SK-N-SH (cell line): ENCODE data around the gene SIK1. TPM values are rescaled to one million over a fixed set of nuclear protein-coding genes. Genes with fewer than 3 reads are reported as not detected.

ENCODE experiments used
- CTCF ChIA-PET: fragments of 300-600, 350-600 bp; formaldehyde crosslinking; extraction: SDS; loops from one replicate; lab custom pipeline; 2021; lab: Yijun Ruan, JAX
- POLR2A ChIA-PET: fragments of 350-600 bp; sonication (Branson Sonifier 250); formaldehyde crosslinking; extraction: SDS; loops from one replicate; lab custom pipeline; 2020; ENCODE audit warnings: antibody characterized with exemption, inconsistent platforms; lab: Yijun Ruan, JAX
- DNase-seq: peaks from one replicate; pipeline ENCODE4 v3.0.0; 2012
- H2AFZ ChIP-seq: fragments of 200-600 bp; sonication (generic); 2 replicates; pipeline ENCODE4 v1.8.1; 2016; ENCODE audit warnings: antibody characterized with exemption, mild to moderate bottlenecking, low read depth
- H3F3A ChIP-seq: fragments of 200-600 bp; sonication (generic); replicated peaks from 2 replicates; pipeline ENCODE3; 2016; ENCODE audit warnings: antibody characterized with exemption, mild to moderate bottlenecking; ENCODE audit not compliant: insufficient read depth
- H3K27ac ChIP-seq, 2 experiments: fragments of 200-500 bp in 1 of 2; fragments of 200-600 bp in 1 of 2; sonication (Bioruptor generic) in 1 of 2; sonication (generic), shearing (Covaris generic) in 1 of 2; 2 replicates each; pipeline versions ENCODE4 v1.5.1 to v1.6.1; 2014 to 2016; ENCODE audit warnings: low read depth in 2 of 2, inconsistent platforms in 1 of 2, low read length in 1 of 2, mild to moderate bottlenecking in 1 of 2, mixed read lengths in 1 of 2
- H3K27me3 ChIP-seq: fragments of 200-600 bp; sonication (generic), shearing (Covaris generic); 2 replicates; pipeline ENCODE4 v1.6.1; 2016; ENCODE audit warnings: mixed run types; ENCODE audit not compliant: insufficient read depth
- H3K36me3 ChIP-seq, 2 experiments: fragments of 200-500 bp in 1 of 2; fragments of 200-600 bp in 1 of 2; sonication (Bioruptor generic) in 1 of 2; sonication (generic) in 1 of 2; replicated peaks in 1 of 2; 2 replicates each; pipeline versions ENCODE3 to v1.5.1; 2014 to 2016; ENCODE audit warnings: low read length in 1 of 2, mild to moderate bottlenecking in 1 of 2; ENCODE audit not compliant: insufficient read depth in 2 of 2, control insufficient read depth in 1 of 2
- H3K4me1 ChIP-seq, 2 experiments: fragments of 200-500 bp in 1 of 2; fragments of 200-600 bp in 1 of 2; sonication (Bioruptor generic) in 1 of 2; sonication (generic), shearing (Covaris generic) in 1 of 2; 2 replicates each; pipeline versions ENCODE4 v1.5.1 to v1.6.1; 2014 to 2016; ENCODE audit warnings: low read depth in 1 of 2, low read length in 1 of 2, mixed run types in 1 of 2; ENCODE audit not compliant: insufficient read depth in 2 of 2, control insufficient read depth in 1 of 2
- H3K4me2 ChIP-seq: fragments of 200-600 bp; sonication (generic), shearing (Covaris generic); 2 replicates; pipeline ENCODE4 v1.6.1; 2017; ENCODE audit warnings: mixed run types
- H3K4me3 ChIP-seq, 2 experiments: fragments of 200-500 bp in 1 of 2; fragments of 200-600 bp in 1 of 2; sonication (Bioruptor generic) in 1 of 2; sonication (generic), shearing (Covaris generic) in 1 of 2; 2 replicates each; pipeline versions ENCODE4 v1.5.1 to v1.8.1; 2014 to 2016; ENCODE audit warnings: low read depth in 2 of 2, inconsistent platforms in 1 of 2, low read length in 1 of 2, mild to moderate bottlenecking in 1 of 2, mixed read lengths in 1 of 2, moderate library complexity in 1 of 2
- H3K79me2 ChIP-seq: fragments of 200-600 bp; sonication (generic); 2 replicates; pipeline ENCODE4 v1.8.1; 2017; ENCODE audit warnings: mild to moderate bottlenecking; ENCODE audit not compliant: insufficient read depth
- H3K9ac ChIP-seq: fragments of 200-600 bp; sonication (generic); 2 replicates; pipeline ENCODE4 v1.6.1; 2017; ENCODE audit warnings: mixed run types
- H3K9me2 ChIP-seq: fragments of 200-600 bp; sonication (generic); 2 replicates; pipeline ENCODE4 v1.6.1; 2017; ENCODE audit warnings: mixed run types
- H3K9me3 ChIP-seq: fragments of 200-600 bp; sonication (generic); 2 replicates; pipeline ENCODE4 v1.6.1; 2017; ENCODE audit warnings: mixed run types, mild to moderate bottlenecking, moderate library complexity
- H4K20me1 ChIP-seq: fragments of 200-600 bp; sonication (generic); 2 replicates; pipeline ENCODE4 v1.6.1; 2017; ENCODE audit warnings: mild to moderate bottlenecking, mixed run types; ENCODE audit not compliant: insufficient read depth
- ELF1 ChIP-seq: IDR thresholded peaks from 2 replicates; pipeline ENCODE4 v1.4.0; 2012
- EZH2phosphoT487 ChIP-seq: fragments of 200-600 bp; sonication (generic); IDR thresholded peaks from 2 replicates; pipeline ENCODE4 v1.6.1; 2017; ENCODE audit warnings: low read depth, mixed run types, mild to moderate bottlenecking, antibody characterized with exemption, moderate library complexity, borderline replicate concordance
- MAX ChIP-seq: IDR thresholded peaks from 2 replicates; pipeline ENCODE4 v1.4.0; 2012; ENCODE audit warnings: low read depth
- MEF2A ChIP-seq: IDR thresholded peaks from 2 replicates; pipeline ENCODE4 v1.4.0; 2012; ENCODE audit warnings: low read depth, borderline replicate concordance
- MXI1 ChIP-seq: IDR thresholded peaks from 2 replicates; pipeline ENCODE4 v1.6.1; 2012; ENCODE audit warnings: mild to moderate bottlenecking, low read depth, low read length, improper control_type of control experiment
- NFIC ChIP-seq: IDR thresholded peaks from 2 replicates; pipeline ENCODE4 v1.4.0; 2012; ENCODE audit warnings: borderline replicate concordance
- NRF1 ChIP-seq: IDR thresholded peaks from 2 replicates; pipeline ENCODE4 v1.6.1; 2012; ENCODE audit warnings: low read depth, mild to moderate bottlenecking, low read length
- POLR2AphosphoS5 ChIP-seq: IDR thresholded peaks from 2 replicates; pipeline ENCODE4 v1.6.1; 2012; ENCODE audit warnings: low read depth, low read length
- SMC3 ChIP-seq: IDR thresholded peaks from 2 replicates; pipeline ENCODE4 v1.6.1; 2012; ENCODE audit warnings: low read depth, low read length, improper control_type of control experiment
- TCF12 ChIP-seq: IDR thresholded peaks from 2 replicates; pipeline ENCODE4 v1.4.0; 2012
- WGBS: methylation state at CpG from one replicate; pipeline ENCODE4 v1.1.6; 2017; ENCODE audit warnings: low lambda C conversion rate; 5-methylcytosine and 5-hydroxymethylcytosine counted together
- polyA plus RNA-seq, 3 experiments: library from polyadenylated mRNA; depleted of rRNA; stranded (reverse); fragments of >200 nt; gene quantifications; 2 replicates each; pipeline ENCODE4 v1.2.3, GENCODE V29; 2012
- TF ChIP-seq, protein P1 (sequence below): IDR thresholded peaks from 2 replicates; pipeline ENCODE4 v1.4.0; 2012; ENCODE audit warnings: low read depth, borderline replicate concordance
- TF ChIP-seq, protein P2 (sequence below): IDR thresholded peaks from 2 replicates; pipeline ENCODE4 v1.4.0; 2012; ENCODE audit warnings: low read depth, borderline replicate concordance
- TF ChIP-seq, protein P3 (sequence below): IDR thresholded peaks from 2 replicates; pipeline ENCODE4; 2012
- TF ChIP-seq, protein P4 (sequence below): fragments of 150-350 bp; IDR thresholded peaks from 2 replicates; pipeline ENCODE4 v1.6.1; 2016; ENCODE audit warnings: mild to moderate bottlenecking, low read depth, low read length

Gene SIK1
- polyA plus RNA-seq, 1 of the 3 experiments (the other 2 are of a cell fraction) = 3.8 TPM

DNA sequence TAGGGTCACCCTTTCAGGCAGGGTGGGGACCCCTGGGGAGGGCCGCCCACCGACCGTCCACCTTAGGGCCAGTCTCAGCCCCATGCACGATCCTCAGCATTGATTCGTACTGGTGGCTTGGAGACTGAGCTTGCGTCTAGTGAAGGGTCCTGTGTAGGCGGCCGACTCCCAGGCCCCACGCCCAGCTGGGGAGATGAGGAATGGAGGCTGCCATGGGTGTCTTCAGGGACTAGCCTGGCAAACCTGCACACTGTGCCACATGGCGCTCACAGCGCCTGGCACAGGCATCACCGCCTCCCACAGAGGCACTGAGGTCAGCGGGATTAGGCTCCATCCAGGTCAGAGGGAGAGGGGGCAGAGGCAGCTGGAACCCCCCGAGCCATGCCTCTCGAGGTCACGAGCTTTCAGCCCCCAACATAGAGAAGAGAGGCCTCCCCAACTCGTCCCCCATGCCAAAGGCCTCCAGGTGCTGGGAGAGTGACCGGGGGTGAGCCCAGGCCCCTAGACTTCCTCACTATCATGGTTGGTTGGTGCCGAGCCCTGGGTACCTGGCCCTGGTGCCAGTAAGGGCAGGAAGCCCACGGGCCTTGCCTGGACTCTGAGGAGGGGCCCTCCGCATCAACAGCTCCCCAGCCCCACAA lies 51.0 kb downstream of the SIK1 start:
- no peak for TF ChIP-seq EZH2phosphoT487
- TF ChIP-seq NRF1 = no peak
- TF ChIP-seq, all 33 proteins: peak for 0
- Histone ChIP-seq H3K9me2 (no peaks in the 10 kb centered on the region), H3K27ac (no peak overlapping the region), H3K79me2 (no peaks in the 10 kb centered on the region), H3K4me2 (no peak overlapping the region), H4K20me1 (no peaks in the 10 kb centered on the region), H3K9ac (no peak overlapping the region), H3K9me3 (no peaks in the 10 kb centered on the region), H2AFZ (no peak overlapping the region), H3K4me1 (no peaks in the 10 kb centered on the region), H3K4me3 (no peak overlapping the region), H3F3A (no peaks in the 10 kb centered on the region), H3K27me3 (no peaks in the 10 kb centered on the region), H3K36me3 (no peaks in the 10 kb centered on the region)
- ChIA-PET POLR2A (no interaction called here), CTCF (no interaction called here)
- no peak for DNase-seq
- WGBS = no CpG with 5 or more reads among the region's 21 CpGs

DNA sequence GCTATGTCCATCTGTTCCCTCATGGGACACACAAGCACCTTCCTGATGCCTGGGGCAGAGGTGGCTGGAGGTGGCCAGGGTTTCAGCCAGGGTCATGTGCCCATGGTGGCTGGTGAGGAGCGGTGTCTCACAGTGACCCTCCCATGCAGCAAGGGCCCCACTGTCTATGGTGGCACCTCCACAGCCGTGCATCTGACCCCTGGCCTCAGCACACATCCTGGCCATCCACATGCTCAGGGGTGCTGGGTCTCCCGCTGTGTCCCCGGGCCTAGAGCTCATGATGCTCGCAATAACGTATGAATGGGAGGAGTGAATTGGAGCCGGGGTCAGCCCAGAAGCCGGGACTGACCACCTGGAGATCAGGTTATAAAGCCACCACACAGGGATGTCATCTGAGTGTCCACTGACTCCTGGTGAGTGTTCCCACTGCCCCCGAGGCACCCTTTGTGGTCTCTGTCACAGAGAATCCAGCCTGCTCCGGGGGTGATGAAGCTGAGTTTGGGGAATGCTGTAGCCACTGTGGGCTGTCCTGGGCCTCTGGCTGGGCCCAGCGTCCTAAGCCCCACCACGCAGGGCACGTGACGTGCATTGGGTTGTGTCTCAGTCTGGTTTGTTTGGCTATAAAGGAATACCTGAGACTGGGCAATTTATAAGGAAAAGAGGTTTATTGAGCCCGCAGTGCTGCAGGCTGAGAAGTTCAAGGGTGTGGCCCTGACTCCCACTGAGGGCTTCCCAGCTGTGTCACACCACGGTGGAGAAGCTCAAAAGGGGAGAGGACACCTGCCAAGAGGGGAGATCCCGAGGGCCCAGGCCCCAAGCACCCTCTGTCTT lies 51.7 kb downstream of the SIK1 start:
- H4K20me1 ChIP-seq = no peaks in the 10 kb centered on the region
- H3K9me3 ChIP-seq = no peaks in the 10 kb centered on the region
- peaks cover 3 to 6% of the 10 kb centered on the region in 2 experiments; a peak in 1 of 4 replicates for H3K4me1 ChIP-seq
- no peak overlapping the region for H3K4me3 ChIP-seq
- H3K36me3 ChIP-seq = no peaks in the 10 kb centered on the region
- ChIA-PET CTCF (no interaction called here), POLR2A (no interaction called here)
- no peak overlapping the region for H3K4me2 ChIP-seq
- no peak overlapping the region for H2AFZ ChIP-seq
- no peak overlapping the region for H3K9ac ChIP-seq
- H3K27me3 ChIP-seq = no peaks in the 10 kb centered on the region
- H3K79me2 ChIP-seq = no peaks in the 10 kb centered on the region
- DNase-seq = no peak
- H3K27ac ChIP-seq = no peak overlapping the region
- H3K9me2 ChIP-seq = no peaks in the 10 kb centered on the region
- TF ChIP-seq, protein P1, sequence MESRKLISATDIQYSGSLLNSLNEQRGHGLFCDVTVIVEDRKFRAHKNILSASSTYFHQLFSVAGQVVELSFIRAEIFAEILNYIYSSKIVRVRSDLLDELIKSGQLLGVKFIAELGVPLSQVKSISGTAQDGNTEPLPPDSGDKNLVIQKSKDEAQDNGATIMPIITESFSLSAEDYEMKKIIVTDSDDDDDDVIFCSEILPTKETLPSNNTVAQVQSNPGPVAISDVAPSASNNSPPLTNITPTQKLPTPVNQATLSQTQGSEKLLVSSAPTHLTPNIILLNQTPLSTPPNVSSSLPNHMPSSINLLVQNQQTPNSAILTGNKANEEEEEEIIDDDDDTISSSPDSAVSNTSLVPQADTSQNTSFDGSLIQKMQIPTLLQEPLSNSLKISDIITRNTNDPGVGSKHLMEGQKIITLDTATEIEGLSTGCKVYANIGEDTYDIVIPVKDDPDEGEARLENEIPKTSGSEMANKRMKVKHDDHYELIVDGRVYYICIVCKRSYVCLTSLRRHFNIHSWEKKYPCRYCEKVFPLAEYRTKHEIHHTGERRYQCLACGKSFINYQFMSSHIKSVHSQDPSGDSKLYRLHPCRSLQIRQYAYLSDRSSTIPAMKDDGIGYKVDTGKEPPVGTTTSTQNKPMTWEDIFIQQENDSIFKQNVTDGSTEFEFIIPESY = no peak
- TF ChIP-seq TCF12 = no peak
- no peak for TF ChIP-seq MAX
- TF ChIP-seq, protein P2, sequence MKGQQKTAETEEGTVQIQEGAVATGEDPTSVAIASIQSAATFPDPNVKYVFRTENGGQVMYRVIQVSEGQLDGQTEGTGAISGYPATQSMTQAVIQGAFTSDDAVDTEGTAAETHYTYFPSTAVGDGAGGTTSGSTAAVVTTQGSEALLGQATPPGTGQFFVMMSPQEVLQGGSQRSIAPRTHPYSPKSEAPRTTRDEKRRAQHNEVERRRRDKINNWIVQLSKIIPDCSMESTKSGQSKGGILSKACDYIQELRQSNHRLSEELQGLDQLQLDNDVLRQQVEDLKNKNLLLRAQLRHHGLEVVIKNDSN = no peak
- no peak for TF ChIP-seq MEF2A
- TF ChIP-seq ELF1 = no peak
- TF ChIP-seq POLR2AphosphoS5 = no peak
- TF ChIP-seq NFIC = no peak
- TF ChIP-seq, protein P3, sequence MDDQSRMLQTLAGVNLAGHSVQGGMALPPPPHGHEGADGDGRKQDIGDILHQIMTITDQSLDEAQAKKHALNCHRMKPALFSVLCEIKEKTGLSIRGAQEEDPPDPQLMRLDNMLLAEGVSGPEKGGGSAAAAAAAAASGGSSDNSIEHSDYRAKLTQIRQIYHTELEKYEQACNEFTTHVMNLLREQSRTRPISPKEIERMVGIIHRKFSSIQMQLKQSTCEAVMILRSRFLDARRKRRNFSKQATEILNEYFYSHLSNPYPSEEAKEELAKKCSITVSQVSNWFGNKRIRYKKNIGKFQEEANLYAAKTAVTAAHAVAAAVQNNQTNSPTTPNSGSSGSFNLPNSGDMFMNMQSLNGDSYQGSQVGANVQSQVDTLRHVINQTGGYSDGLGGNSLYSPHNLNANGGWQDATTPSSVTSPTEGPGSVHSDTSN = no peak
- no peak for TF ChIP-seq SMC3
- no peak for TF ChIP-seq MXI1
- TF ChIP-seq, protein P4, sequence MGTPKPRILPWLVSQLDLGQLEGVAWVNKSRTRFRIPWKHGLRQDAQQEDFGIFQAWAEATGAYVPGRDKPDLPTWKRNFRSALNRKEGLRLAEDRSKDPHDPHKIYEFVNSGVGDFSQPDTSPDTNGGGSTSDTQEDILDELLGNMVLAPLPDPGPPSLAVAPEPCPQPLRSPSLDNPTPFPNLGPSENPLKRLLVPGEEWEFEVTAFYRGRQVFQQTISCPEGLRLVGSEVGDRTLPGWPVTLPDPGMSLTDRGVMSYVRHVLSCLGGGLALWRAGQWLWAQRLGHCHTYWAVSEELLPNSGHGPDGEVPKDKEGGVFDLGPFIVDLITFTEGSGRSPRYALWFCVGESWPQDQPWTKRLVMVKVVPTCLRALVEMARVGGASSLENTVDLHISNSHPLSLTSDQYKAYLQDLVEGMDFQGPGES = no peak
- no peaks in the 10 kb centered on the region for H3F3A ChIP-seq
- 76% methylated on average over 5 of the region's 17 CpGs for WGBS
